ENCODE results near the gene FHIT.

The FHIT gene

GRCh38 chr3:60392501-60392900, 858.8 kb downstream of the FHIT start:
- Histone ChIP-seq H3K36me3 (ENCODE audit: insufficient read depth, insufficient read length, low read length) (no peaks in the 10 kb centered on the region), H3K4me3 (ENCODE audit: insufficient read length, low read depth) (no peak overlapping the region), H3K9ac (ENCODE audit: insufficient read length, low read depth) (no peak overlapping the region), H3K4me1 (ENCODE audit: insufficient read depth, insufficient read length) (no peaks in the 10 kb centered on the region), H3K27me3 (ENCODE audit: insufficient read depth, insufficient read length) (no peaks in the 10 kb centered on the region), H3K9me3 (ENCODE audit: insufficient read depth, low read length) (no peaks in the 10 kb centered on the region)
- TF ChIP-seq SUZ12 (IDR thresholded peaks at IDR 0.05; ENCODE audit: extremely low read depth, insufficient read depth, insufficient read length) (no peak), YY1 (IDR thresholded peaks at IDR 0.05; ENCODE audit: insufficient read depth, insufficient read length) (no peak), ZNF274 (IDR thresholded peaks at IDR 0.05; ENCODE audit: low read depth, low read length) (no peak)
- no peak for DNase-seq (ENCODE audit: low read depth, low spot score)

GRCh38 chr3:60391292-60391691, 860.0 kb downstream of the FHIT start:
- no peaks in the 10 kb centered on the region for H3K4me1 ChIP-seq (ENCODE audit: insufficient read depth, insufficient read length)
- no peaks in the 10 kb centered on the region for H3K36me3 ChIP-seq (ENCODE audit: insufficient read depth, insufficient read length, low read length)
- no peak for DNase-seq (ENCODE audit: low read depth, low spot score)
- H3K27me3 ChIP-seq (ENCODE audit: insufficient read depth, insufficient read length), result no peaks in the 10 kb centered on the region
- H3K4me3 ChIP-seq (ENCODE audit: insufficient read length, low read depth), result no peak overlapping the region
- TF ChIP-seq YY1 (IDR thresholded peaks at IDR 0.05; ENCODE audit: insufficient read depth, insufficient read length) (no peak), SUZ12 (IDR thresholded peaks at IDR 0.05; ENCODE audit: extremely low read depth, insufficient read depth, insufficient read length) (no peak), ZNF274 (IDR thresholded peaks at IDR 0.05; ENCODE audit: low read depth, low read length) (no peak)
- no peaks in the 10 kb centered on the region for H3K9me3 ChIP-seq (ENCODE audit: insufficient read depth, low read length)
- no peak overlapping the region for H3K9ac ChIP-seq (ENCODE audit: insufficient read length, low read depth)

- H3K4me3 ChIP-seq (ENCODE audit: insufficient read length, low read depth), result no peak overlapping the region
- no peak overlapping the region for H3K9ac ChIP-seq (ENCODE audit: insufficient read length, low read depth)
- H3K27me3 ChIP-seq (ENCODE audit: insufficient read depth, insufficient read length), result no peaks in the 10 kb centered on the region
- no peak for TF ChIP-seq YY1 (IDR thresholded peaks at IDR 0.05; ENCODE audit: insufficient read depth, insufficient read length)
- TF ChIP-seq SUZ12 (IDR thresholded peaks at IDR 0.05; ENCODE audit: extremely low read depth, insufficient read depth, insufficient read length), result no peak
- no peak for TF ChIP-seq ZNF274 (IDR thresholded peaks at IDR 0.05; ENCODE audit: low read depth, low read length)
- DNase-seq (ENCODE audit: low read depth, low spot score), result no peak
- no peaks in the 10 kb centered on the region for H3K36me3 ChIP-seq (ENCODE audit: insufficient read depth, insufficient read length, low read length)
- no peaks in the 10 kb centered on the region for H3K9me3 ChIP-seq (ENCODE audit: insufficient read depth, low read length)
- no peaks in the 10 kb centered on the region for H3K4me1 ChIP-seq (ENCODE audit: insufficient read depth, insufficient read length)
Observed at GRCh38 chr3:60388731-60389130, 862.5 kb downstream of the FHIT start.

GRCh38 chr3:60386306-60386705, 864.9 kb downstream of the FHIT start:
- Histone ChIP-seq H3K27me3 (ENCODE audit: insufficient read depth, insufficient read length) (no peaks in the 10 kb centered on the region), H3K4me1 (ENCODE audit: insufficient read depth, insufficient read length) (no peaks in the 10 kb centered on the region), H3K4me3 (ENCODE audit: insufficient read length, low read depth) (no peak overlapping the region), H3K9ac (ENCODE audit: insufficient read length, low read depth) (no peak overlapping the region), H3K36me3 (ENCODE audit: insufficient read depth, insufficient read length, low read length) (no peaks in the 10 kb centered on the region), H3K9me3 (ENCODE audit: insufficient read depth, low read length) (no peaks in the 10 kb centered on the region)
- TF ChIP-seq YY1 (IDR thresholded peaks at IDR 0.05; ENCODE audit: insufficient read depth, insufficient read length), result no peak
- no peak for DNase-seq (ENCODE audit: low read depth, low spot score)

GRCh38 chr3:60384341-60384740, 866.9 kb downstream of the FHIT start:
- TF ChIP-seq ZNF274 (IDR thresholded peaks at IDR 0.05; ENCODE audit: low read depth, low read length), result no peak
- TF ChIP-seq SUZ12 (IDR thresholded peaks at IDR 0.05; ENCODE audit: extremely low read depth, insufficient read depth, insufficient read length), result no peak
- no peak for TF ChIP-seq YY1 (IDR thresholded peaks at IDR 0.05; ENCODE audit: insufficient read depth, insufficient read length)
- no peak overlapping the region for H3K9ac ChIP-seq (ENCODE audit: insufficient read length, low read depth)

GRCh38 chr3:60383345-60383744, 867.9 kb downstream of the FHIT start:
- no peak overlapping the region for H3K9ac ChIP-seq (ENCODE audit: insufficient read length, low read depth)
- H3K9me3 ChIP-seq (ENCODE audit: insufficient read depth, low read length), result no peaks in the 10 kb centered on the region
- DNase-seq (ENCODE audit: low read depth, low spot score), result no peak
- no peak for TF ChIP-seq ZNF274 (IDR thresholded peaks at IDR 0.05; ENCODE audit: low read depth, low read length)
- TF ChIP-seq SUZ12 (IDR thresholded peaks at IDR 0.05; ENCODE audit: extremely low read depth, insufficient read depth, insufficient read length), result no peak
- no peak for TF ChIP-seq YY1 (IDR thresholded peaks at IDR 0.05; ENCODE audit: insufficient read depth, insufficient read length)
- H3K36me3 ChIP-seq (ENCODE audit: insufficient read depth, insufficient read length, low read length), result no peaks in the 10 kb centered on the region
- no peaks in the 10 kb centered on the region for H3K27me3 ChIP-seq (ENCODE audit: insufficient read depth, insufficient read length)
- no peak overlapping the region for H3K4me3 ChIP-seq (ENCODE audit: insufficient read length, low read depth)
- H3K4me1 ChIP-seq (ENCODE audit: insufficient read depth, insufficient read length), result no peaks in the 10 kb centered on the region

More at GRCh38 chr3:60384341-60384740, 866.9 kb downstream of the FHIT start:
- no peaks in the 10 kb centered on the region for H3K4me1 ChIP-seq (ENCODE audit: insufficient read depth, insufficient read length)
- DNase-seq (ENCODE audit: low read depth, low spot score), result no peak
- no peaks in the 10 kb centered on the region for H3K27me3 ChIP-seq (ENCODE audit: insufficient read depth, insufficient read length)
- no peaks in the 10 kb centered on the region for H3K36me3 ChIP-seq (ENCODE audit: insufficient read depth, insufficient read length, low read length)
- no peaks in the 10 kb centered on the region for H3K9me3 ChIP-seq (ENCODE audit: insufficient read depth, low read length)
- no peak overlapping the region for H3K4me3 ChIP-seq (ENCODE audit: insufficient read length, low read depth)

GRCh38 chr3:60366486-60366885, 884.8 kb downstream of the FHIT start:
- DNase-seq (ENCODE audit: low read depth, low spot score), result no peak
- Histone ChIP-seq H3K4me1 (ENCODE audit: insufficient read depth, insufficient read length) (no peaks in the 10 kb centered on the region), H3K9ac (ENCODE audit: insufficient read length, low read depth) (no peak overlapping the region), H3K4me3 (ENCODE audit: insufficient read length, low read depth) (no peak overlapping the region), H3K9me3 (ENCODE audit: insufficient read depth, low read length) (no peaks in the 10 kb centered on the region), H3K27me3 (ENCODE audit: insufficient read depth, insufficient read length) (no peaks in the 10 kb centered on the region), H3K36me3 (ENCODE audit: insufficient read depth, insufficient read length, low read length) (no peaks in the 10 kb centered on the region)
- TF ChIP-seq ZNF274 (IDR thresholded peaks at IDR 0.05; ENCODE audit: low read depth, low read length), result no peak
- no peak for TF ChIP-seq SUZ12 (IDR thresholded peaks at IDR 0.05; ENCODE audit: extremely low read depth, insufficient read depth, insufficient read length)

- TF ChIP-seq YY1 (IDR thresholded peaks at IDR 0.05; ENCODE audit: insufficient read depth, insufficient read length) (no peak), SUZ12 (IDR thresholded peaks at IDR 0.05; ENCODE audit: extremely low read depth, insufficient read depth, insufficient read length) (no peak), ZNF274 (IDR thresholded peaks at IDR 0.05; ENCODE audit: low read depth, low read length) (no peak)
- no peak for DNase-seq (ENCODE audit: low read depth, low spot score)
- Histone ChIP-seq H3K27me3 (ENCODE audit: insufficient read depth, insufficient read length) (no peaks in the 10 kb centered on the region), H3K4me1 (ENCODE audit: insufficient read depth, insufficient read length) (no peaks in the 10 kb centered on the region), H3K36me3 (ENCODE audit: insufficient read depth, insufficient read length, low read length) (no peaks in the 10 kb centered on the region), H3K9ac (ENCODE audit: insufficient read length, low read depth) (no peak overlapping the region), H3K9me3 (ENCODE audit: insufficient read depth, low read length) (no peaks in the 10 kb centered on the region), H3K4me3 (ENCODE audit: insufficient read length, low read depth) (no peak overlapping the region)
Observed at GRCh38 chr3:60365360-60365759, 885.9 kb downstream of the FHIT start.
